ENCODE results near the gene EML1.

GRCh38 chr14:99909513-99910064, 116.4 kb downstream of the EML1 start:
- no peak for TF ChIP-seq EZH2 (IDR thresholded peaks at IDR 0.05)
- no peak for TF ChIP-seq POLR2AphosphoS5 (IDR thresholded peaks at IDR 0.05; ENCODE audit: borderline replicate concordance, low read depth, low read length)
- no peak for TF ChIP-seq FOXP2 (optimal IDR thresholded peaks at IDR 0.05; ENCODE audit: control extremely low read depth, extremely low read length, insufficient read depth)

Measured in SK-N-MC (cell line).